Smooth muscle cell (in vitro differentiated cells): Measurements from ENCODE around the gene NRXN3. TPM values are rescaled to one million over a fixed set of nuclear protein-coding genes. Genes with fewer than 3 reads are reported as not detected.

Experiments
- DNase-seq: peaks from one replicate; lab custom pipeline; 2025; ENCODE audit not compliant: unreplicated experiment; lab: John Stamatoyannopoulos, UW
- H2AFZ ChIP-seq: fragments of 200-600 bp; sonication (generic); 2 replicates; pipeline ENCODE4 v1.6.0; 2016; ENCODE audit warnings: antibody characterized with exemption, low read depth, mild to moderate bottlenecking
- H3F3A ChIP-seq: fragments of 200-600 bp; sonication (generic); 2 replicates; pipeline ENCODE4 v1.6.0; 2017; ENCODE audit warnings: antibody characterized with exemption, low read depth
- H3K27ac ChIP-seq: fragments of 200-600 bp; sonication (generic); 2 replicates; pipeline ENCODE4 v1.5.1; 2016; ENCODE audit warnings: low read depth, mild to moderate bottlenecking
- H3K27me3 ChIP-seq: fragments of 200-600 bp; sonication (generic); 2 replicates; pipeline ENCODE4 v1.6.1; 2016; ENCODE audit warnings: low read depth, mild to moderate bottlenecking
- H3K36me3 ChIP-seq: fragments of 200-600 bp; sonication (generic); 2 replicates; pipeline ENCODE4 v1.5.1; 2016; ENCODE audit warnings: low read depth
- H3K4me1 ChIP-seq: fragments of 200-600 bp; sonication (generic); 2 replicates; pipeline ENCODE4 v1.5.1; 2016; ENCODE audit warnings: low read depth
- H3K4me2 ChIP-seq: fragments of 200-600 bp; sonication (generic); 2 replicates; pipeline ENCODE4 v1.6.0; 2016; ENCODE audit warnings: mild to moderate bottlenecking
- H3K4me3 ChIP-seq: fragments of 200-600 bp; sonication (generic); 2 replicates; pipeline ENCODE4 v1.5.1; 2016; ENCODE audit warnings: mild to moderate bottlenecking
- H3K79me2 ChIP-seq: fragments of 200-600 bp; sonication (generic); 2 replicates; pipeline ENCODE4 v1.6.0; 2016; ENCODE audit warnings: low read depth, mild to moderate bottlenecking
- H3K9ac ChIP-seq: fragments of 200-600 bp; sonication (generic); 2 replicates; pipeline ENCODE4 v1.6.0; 2016; ENCODE audit warnings: low read depth
- H3K9me3 ChIP-seq: fragments of 200-600 bp; sonication (generic); replicated peaks from 2 replicates; pipeline ENCODE4 v1.5.1; 2016; ENCODE audit warnings: low read depth
- H4K20me1 ChIP-seq: fragments of 200-600 bp; sonication (generic); 2 replicates; pipeline ENCODE4 v1.6.0; 2016; ENCODE audit warnings: low read depth
- CTCF ChIP-seq: fragments of 200-600 bp; sonication (generic); IDR thresholded peaks from 2 replicates; pipeline ENCODE4 v1.5.1; 2017; ENCODE audit warnings: borderline replicate concordance, mild to moderate bottlenecking, antibody characterized with exemption; ENCODE audit not compliant: insufficient read depth, poor library complexity, severe bottlenecking
- WGBS: methylation state at CpG from one replicate; pipeline ENCODE4 v1.1.7; 2016; ENCODE audit warnings: low lambda C conversion rate; 5-methylcytosine and 5-hydroxymethylcytosine counted together
- polyA plus RNA-seq: library from polyadenylated mRNA; unstranded; fragments of >200 nt; fragmentation: Nextera tagmentation; extraction: Ambion mirVana; gene quantifications from 2 replicates; pipeline ENCODE4 v1.2.1, GENCODE V29; 2016
- total RNA-seq: library from RNA; depleted of rRNA; stranded (reverse); fragments of >200 nt; gene quantifications from 2 replicates; pipeline ENCODE4 v1.2.3, GENCODE V29; 2014

Gene NRXN3
- total and polyA plus RNA-seq, 2 experiments from 2014 or later, result 1.2 to 7.0 TPM

GRCh38 chr14:79421811-79422210, 1251.6 kb downstream of the NRXN3 start:
- Histone ChIP-seq H3K27ac (no peak overlapping the region), H2AFZ (no peak overlapping the region), H3K9me3 (no peaks in the 10 kb centered on the region), H3K4me2 (no peak overlapping the region), H3K9ac (no peak overlapping the region), H3K4me1 (no peaks in the 10 kb centered on the region), H3K27me3 (no peaks in the 10 kb centered on the region), H3K79me2 (no peaks in the 10 kb centered on the region), H3K36me3 (no peaks in the 10 kb centered on the region), H4K20me1 (no peaks in the 10 kb centered on the region), H3F3A (no peaks in the 10 kb centered on the region), H3K4me3 (no peak overlapping the region)
- no peak for TF ChIP-seq CTCF
- no peak for DNase-seq
- 68% methylated on average over 1 of the region's 1 CpG for WGBS

- no peaks in the 10 kb centered on the region for H3F3A ChIP-seq
Observed at GRCh38 chr14:79424462-79424861, 1254.3 kb downstream of the NRXN3 start.

GRCh38 chr14:79426103-79426755, 1256.1 kb downstream of the NRXN3 start:
- Histone ChIP-seq H3K79me2 (no peaks in the 10 kb centered on the region), H3K9me3 (no peaks in the 10 kb centered on the region), H3K4me3 (no peak overlapping the region), H3K4me1 (no peaks in the 10 kb centered on the region), H3K9ac (no peak overlapping the region), H3K27ac (no peak overlapping the region), H3F3A (no peaks in the 10 kb centered on the region), H3K4me2 (no peak overlapping the region), H2AFZ (no peak overlapping the region), H3K36me3 (no peaks in the 10 kb centered on the region), H4K20me1 (no peaks in the 10 kb centered on the region), H3K27me3 (no peaks in the 10 kb centered on the region)
- no peak for TF ChIP-seq CTCF
- no peak for DNase-seq
- WGBS, result 86% methylated on average over 4 of the region's 4 CpGs

More at GRCh38 chr14:79424462-79424861, 1254.3 kb downstream of the NRXN3 start:
- DNase-seq, result no peak
- H3K36me3 ChIP-seq, result no peaks in the 10 kb centered on the region
- H3K79me2 ChIP-seq, result no peaks in the 10 kb centered on the region
- H2AFZ ChIP-seq, result no peak overlapping the region
- H3K27me3 ChIP-seq, result no peaks in the 10 kb centered on the region
- no peak for TF ChIP-seq CTCF
- no peaks in the 10 kb centered on the region for H3K9me3 ChIP-seq
- WGBS, result 95% methylated on average over 1 of the region's 1 CpG
- no peak overlapping the region for H3K4me2 ChIP-seq
- H4K20me1 ChIP-seq, result no peaks in the 10 kb centered on the region
- H3K4me3 ChIP-seq, result no peak overlapping the region
- no peak overlapping the region for H3K27ac ChIP-seq
- no peak overlapping the region for H3K9ac ChIP-seq
- no peaks in the 10 kb centered on the region for H3K4me1 ChIP-seq

- Histone ChIP-seq H3F3A (no peaks in the 10 kb centered on the region), H3K9me3 (no peaks in the 10 kb centered on the region), H3K27me3 (peaks cover 3% of the 10 kb centered on the region), H2AFZ (no peak overlapping the region), H3K27ac (no peak overlapping the region), H3K79me2 (no peaks in the 10 kb centered on the region), H3K9ac (no peak overlapping the region), H3K4me3 (no peak overlapping the region), H3K4me2 (no peak overlapping the region), H3K4me1 (peaks cover 3% of the 10 kb centered on the region), H4K20me1 (no peaks in the 10 kb centered on the region), H3K36me3 (no peaks in the 10 kb centered on the region)
- TF ChIP-seq CTCF, result no peak
- WGBS, result 86% methylated on average over 3 of the region's 3 CpGs
- no peak for DNase-seq
Observed at GRCh38 chr14:79432640-79433039, 1262.5 kb downstream of the NRXN3 start.
